GM12865 (cell line): Measurements from ENCODE around the gene C10orf62.

Experiments
- DNase-seq: peaks from one replicate; pipeline ENCODE4 v3.0.0; 2010; ENCODE audit warnings: low read depth
- H3K4me3 ChIP-seq: 2 replicates; pipeline ENCODE4 v1.5.1; 2011; ENCODE audit warnings: mild to moderate bottlenecking, low read depth, low read length, control low read depth
- CTCF ChIP-seq: IDR thresholded peaks from 2 replicates; pipeline ENCODE4 v1.5.1; 2011; ENCODE audit warnings: low read length, control low read depth, low read depth, inconsistent platforms; ENCODE audit not compliant: insufficient read depth; ENCODE audit errors: missing control alignments

The C10orf62 gene

GRCh38 chr10:97589479-97589878 is at the start of gene C10orf62:
C10orf62 (plus strand) TSS chr10:97589721; CDS start chr10:97589898, 177 bp downstream.
- TF ChIP-seq CTCF: no peak
- no peak within 1 kb of the TSS for H3K4me3 ChIP-seq

GRCh38 chr10:97540669-97541500 is 48.6 kb upstream of the C10orf62 start:
- no peak for TF ChIP-seq CTCF
- DNase-seq: no peak
- no peak overlapping the region for H3K4me3 ChIP-seq

More at GRCh38 chr10:97589479-97589878, at the start of gene C10orf62:
- no peak for DNase-seq

GRCh38 chr10:97542169-97543024 is 47.1 kb upstream of the C10orf62 start:
- no peak overlapping the region for H3K4me3 ChIP-seq
- no peak for DNase-seq
- TF ChIP-seq CTCF: no peak

GRCh38 chr10:97543025-97543546 is 46.4 kb upstream of the C10orf62 start:
- TF ChIP-seq CTCF: no peak
- no peak overlapping the region for H3K4me3 ChIP-seq
- DNase-seq: no peak

- TF ChIP-seq CTCF: no peak
- no peak overlapping the region for H3K4me3 ChIP-seq
- DNase-seq: no peak
These were observed 42.9 kb upstream of the C10orf62 start for GRCh38 chr10:97546456-97547270.

- H3K4me3 ChIP-seq: no peak overlapping the region
- no peak for TF ChIP-seq CTCF
- no peak for DNase-seq
These were observed 42.3 kb upstream of the C10orf62 start for GRCh38 chr10:97547271-97547600.
